Caki2 (cell line): Measurements from ENCODE around the gene UTF1. TPM values are rescaled to one million over a fixed set of nuclear protein-coding genes. Genes with fewer than 3 reads are reported as not detected.

Experiments used
- DNase-seq: peaks from one replicate; pipeline ENCODE4 v3.0.0-alpha.2; 2015; ENCODE audit warnings: low read depth
- in situ Hi-C: cut with HindIII; loops from 2 replicates; pipeline ENCODE4 v1.10.0; 2016; ENCODE audit warnings: low sequenced_read_pairs, low pct_unique_long_range_greater_than_20kb, mixed read lengths
- total RNA-seq: library from RNA; depleted of rRNA; stranded (reverse); fragments of >200 nt; shearing (Covaris generic); gene quantifications from 2 replicates; pipeline ENCODE4 v1.2.3, GENCODE V29; 2014; ENCODE audit warnings: low replicate concordance

The UTF1 gene
- total RNA-seq, 1 experiment from 2014 or later = not detected

DNA sequence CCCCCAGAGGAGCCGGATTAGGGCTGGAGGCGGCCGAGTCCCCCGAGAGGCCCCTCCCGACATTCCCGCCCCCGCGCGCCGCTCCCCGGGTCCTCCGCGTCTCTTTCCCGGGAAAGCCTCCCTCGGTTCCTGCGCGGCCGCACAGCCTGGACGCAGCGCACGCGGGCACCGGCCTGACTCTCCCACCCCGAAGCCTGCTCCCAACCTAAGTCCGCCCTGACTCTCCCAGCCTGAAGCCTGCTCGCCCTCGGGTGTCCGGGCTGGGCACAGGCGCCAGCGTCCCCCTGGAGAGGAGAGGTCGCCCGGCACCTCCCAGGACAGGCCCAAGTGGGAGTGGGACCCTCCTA lies 7.2 kb downstream of the UTF1 start:
- no peak for DNase-seq
- in situ Hi-C loops = no loop called here

DNA sequence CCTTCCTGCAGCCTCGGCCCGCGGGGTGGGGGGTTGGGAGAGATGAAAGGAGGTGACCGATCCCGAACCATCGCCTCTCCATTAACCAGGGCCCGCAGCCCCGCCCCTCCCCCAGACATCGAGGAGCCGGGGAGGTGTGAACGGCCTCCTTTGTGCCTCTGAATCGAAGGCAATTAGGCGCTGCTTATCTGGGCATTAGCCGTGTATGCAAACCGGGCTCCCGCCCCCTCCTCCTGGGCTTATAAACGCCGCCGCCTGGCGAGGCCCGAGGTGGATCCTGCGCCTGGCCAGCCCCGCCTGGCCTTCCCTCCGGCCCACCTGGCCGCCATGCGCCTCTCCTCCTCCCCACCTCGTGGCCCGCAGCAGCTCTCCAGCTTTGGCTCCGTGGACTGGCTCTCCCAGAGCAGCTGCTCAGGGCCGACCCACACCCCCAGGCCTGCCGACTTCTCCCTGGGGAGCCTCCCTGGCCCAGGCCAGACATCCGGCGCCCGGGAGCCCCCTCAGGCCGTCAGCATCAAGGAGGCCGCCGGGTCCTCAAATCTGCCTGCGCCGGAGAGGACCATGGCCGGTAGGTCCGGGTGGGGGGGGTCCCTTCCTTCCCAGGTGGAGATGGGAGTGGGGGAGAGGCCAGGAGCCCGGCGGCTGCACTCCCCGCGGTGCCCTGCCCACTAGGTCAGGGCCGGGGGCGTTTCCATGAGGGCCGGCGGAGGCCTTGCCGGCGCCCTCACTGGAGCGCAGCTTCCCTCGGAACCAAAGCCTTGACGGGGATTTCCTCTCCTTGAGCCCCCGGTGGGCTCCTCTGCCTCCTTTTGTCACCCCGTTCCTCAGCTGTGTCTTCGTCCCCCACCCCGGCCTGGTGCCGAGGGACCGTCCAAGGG lies 7.8 kb downstream of the UTF1 start, which contains the start of gene VENTX:
Gene VENTX (plus strand): TSS at position 268 of the 878 bp plus-strand sequence. CDS start 60 bp downstream, at position 328.
- in situ Hi-C loops = no loop called here
- DNase-seq = no peak

DNA sequence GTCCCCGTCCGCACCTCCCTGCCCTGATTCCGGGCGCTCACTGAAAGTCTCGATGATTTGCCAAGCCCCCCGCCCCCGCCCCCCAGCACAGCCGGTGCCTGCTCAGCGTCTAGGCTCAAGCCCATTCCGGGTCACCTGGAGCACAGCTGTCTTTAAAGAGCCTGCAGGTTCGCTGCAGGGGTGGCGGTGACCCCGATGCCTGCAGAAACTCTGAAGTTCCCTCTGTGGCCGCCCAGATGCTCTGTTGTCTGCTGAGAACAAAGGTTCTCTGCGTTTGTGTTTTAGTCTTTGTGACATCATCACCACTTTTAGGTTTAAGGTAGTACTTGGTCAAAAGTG lies 8.4 kb downstream of the UTF1 start:
- no peak for DNase-seq
- in situ Hi-C loops = no loop called here

DNA sequence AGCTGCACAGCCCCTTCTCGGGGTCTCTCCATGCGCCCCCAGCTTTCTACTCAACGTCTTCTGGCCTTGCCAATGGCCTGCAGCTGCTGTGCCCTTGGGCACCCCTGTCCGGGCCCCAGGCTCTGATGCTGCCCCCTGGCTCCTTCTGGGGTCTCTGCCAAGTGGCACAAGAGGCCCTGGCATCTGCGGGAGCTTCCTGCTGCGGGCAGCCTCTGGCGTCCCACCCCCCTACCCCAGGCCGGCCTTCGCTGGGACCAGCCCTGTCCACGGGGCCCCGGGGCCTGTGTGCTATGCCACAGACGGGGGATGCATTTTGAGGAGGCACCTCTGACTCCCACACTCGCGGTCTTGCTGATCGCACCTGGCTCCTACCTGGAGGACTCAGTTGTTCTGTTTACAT lies 10.0 kb downstream of the UTF1 start:
- in situ Hi-C loops = no loop called here
- DNase-seq = no peak

DNA sequence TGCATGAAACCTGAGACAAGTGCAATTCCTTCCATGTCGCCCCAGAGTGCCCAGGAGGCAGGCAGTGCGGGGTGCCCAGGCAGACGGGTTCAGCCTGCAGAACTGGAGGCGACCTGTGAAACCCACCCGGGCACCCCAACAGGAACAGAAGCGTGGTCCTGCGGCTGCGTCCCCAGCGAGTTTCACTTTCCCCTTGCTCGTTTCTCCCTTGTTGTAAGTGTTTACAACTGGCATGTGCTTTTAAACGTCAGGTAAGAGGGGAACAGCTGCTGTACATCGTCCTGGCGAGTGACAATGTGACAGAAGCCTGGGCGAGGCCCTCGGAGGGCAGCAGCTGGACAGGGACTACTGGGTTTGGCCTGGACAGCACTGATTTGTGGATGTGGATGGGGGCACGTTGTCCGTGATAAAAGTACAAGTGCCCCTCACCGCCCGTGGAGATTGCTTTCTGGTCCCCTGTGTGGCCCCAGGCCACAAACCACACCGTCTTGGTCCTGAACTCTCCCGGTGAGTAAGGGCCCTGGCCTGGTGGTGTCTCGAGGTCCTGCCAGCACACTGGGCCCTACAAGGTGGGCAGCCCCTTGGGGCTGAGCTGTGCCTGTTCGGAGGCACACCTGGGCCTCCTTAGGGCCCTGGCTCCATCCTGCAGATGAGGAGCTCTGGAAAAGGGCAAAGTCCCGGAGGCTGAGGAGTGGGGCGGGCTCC lies 11.6 kb downstream of the UTF1 start:
- no peak for DNase-seq
- in situ Hi-C loops = no loop called here

DNA sequence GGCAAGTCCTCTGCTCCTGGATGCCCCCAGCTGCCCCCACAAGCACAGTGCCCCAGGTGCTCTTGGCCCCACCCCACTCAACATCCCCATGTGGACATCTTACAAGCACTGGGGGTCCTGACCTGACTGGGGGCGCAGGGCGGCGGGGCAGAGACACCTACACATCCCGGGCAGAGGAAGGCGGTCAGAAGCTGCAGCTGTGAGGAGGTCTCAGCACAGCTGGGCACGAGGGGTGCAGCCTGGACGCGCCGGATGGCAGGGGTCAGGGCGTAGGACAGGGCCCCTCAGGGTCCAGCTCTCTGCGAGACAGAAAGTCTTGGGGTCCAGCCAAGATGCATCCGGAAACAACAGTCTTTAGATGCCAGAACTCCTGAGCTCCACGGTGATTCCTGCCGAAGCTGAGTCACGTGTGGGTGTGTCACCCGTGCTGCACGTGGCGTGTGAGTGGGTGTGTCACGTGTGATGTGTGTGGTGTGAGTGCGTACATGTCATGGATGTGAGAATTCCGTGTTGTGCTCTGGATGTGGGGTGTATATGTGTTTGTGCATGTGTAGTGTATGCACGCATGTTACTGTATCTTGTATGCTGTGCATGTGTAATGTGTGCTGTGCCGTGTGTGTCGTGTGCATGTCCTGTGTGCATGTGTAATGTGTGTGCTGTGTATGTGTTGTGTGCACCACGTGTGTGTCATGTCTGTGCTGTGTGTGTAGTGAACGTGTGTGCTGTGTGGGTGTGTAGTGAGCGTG lies 12.8 kb downstream of the UTF1 start:
- DNase-seq = no peak
- in situ Hi-C loops = no loop called here

DNA sequence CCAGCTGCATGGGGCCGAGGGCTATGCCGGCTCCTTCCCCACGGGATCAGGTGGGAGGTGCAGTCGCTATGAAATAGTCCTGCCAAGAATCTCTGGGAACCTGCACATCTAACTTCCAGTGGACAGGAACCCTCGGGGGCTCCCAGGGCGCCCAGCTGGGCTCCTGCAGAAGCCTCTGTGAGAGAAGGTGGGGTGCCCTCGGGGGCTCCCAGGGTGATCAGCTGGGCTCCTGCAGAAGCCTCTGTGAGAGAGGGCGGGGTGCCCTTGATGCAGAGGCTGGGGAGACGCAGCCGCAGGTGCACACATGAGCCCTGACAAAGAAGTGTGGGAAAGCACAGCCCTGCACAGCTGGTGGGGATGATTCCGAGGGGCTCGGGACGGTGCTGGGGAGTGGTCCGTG lies 13.6 kb downstream of the UTF1 start:
- in situ Hi-C loops = no loop called here
- no peak for DNase-seq

DNA sequence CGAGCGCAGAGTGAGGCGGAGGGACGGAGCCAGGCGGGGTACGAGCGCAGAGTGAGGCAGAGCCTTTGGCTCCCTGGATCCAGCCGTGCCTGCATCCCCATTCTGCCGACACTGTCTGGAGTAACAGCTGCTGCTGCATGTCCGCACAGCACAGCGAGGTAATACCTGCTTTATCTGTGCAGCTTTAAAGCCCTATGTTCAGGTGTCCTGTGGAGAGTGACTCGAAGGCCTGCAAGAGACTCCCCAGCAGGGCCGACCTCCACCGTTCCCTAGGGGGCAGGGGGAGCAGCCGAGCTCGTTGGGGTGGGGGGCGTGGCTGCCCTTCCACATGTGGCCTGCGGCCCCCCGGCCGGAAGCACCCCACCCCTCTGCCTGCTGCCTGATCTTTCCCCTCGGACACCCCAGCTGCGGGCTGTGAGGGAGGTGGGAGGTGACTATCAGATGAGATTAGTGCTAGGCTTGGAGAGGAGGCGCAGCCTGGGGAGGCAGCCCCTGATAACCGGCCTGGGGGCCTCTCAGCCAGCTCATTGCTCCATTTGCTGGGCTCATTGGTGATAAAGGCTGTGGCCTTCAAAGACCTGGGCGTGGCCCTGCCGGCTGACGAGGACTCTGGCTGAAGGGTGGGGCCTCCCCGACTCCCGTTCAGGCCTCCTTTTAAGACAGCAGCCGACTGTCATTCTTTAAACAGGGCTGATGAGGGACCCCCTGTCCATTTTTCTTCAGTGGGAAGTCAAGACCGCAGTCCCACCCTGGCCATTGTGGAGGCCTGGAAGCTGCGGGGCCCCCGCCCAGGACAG lies 15.6 kb downstream of the UTF1 start:
- no peak for DNase-seq
- in situ Hi-C loops = no loop called here

DNA sequence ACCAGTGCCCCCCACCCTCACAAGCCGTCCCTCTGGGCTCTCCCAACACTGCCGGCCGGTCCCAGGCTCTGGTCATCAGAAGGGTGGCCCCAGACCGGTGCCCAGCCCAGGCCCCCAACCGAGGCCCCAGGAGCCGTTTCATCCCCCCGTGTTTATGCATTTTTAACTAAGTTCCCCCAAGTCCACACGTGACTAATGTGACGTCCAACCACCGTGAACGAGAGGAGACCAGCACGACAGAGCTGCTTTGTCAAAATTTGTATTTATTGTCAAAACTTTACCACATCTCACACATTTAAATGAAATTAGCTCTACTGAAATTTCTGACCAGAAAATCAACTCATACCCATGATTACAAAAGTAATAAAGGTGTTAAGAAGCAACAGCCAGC lies 16.2 kb downstream of the UTF1 start:
- DNase-seq = no peak
- in situ Hi-C loops = no loop called here

DNA sequence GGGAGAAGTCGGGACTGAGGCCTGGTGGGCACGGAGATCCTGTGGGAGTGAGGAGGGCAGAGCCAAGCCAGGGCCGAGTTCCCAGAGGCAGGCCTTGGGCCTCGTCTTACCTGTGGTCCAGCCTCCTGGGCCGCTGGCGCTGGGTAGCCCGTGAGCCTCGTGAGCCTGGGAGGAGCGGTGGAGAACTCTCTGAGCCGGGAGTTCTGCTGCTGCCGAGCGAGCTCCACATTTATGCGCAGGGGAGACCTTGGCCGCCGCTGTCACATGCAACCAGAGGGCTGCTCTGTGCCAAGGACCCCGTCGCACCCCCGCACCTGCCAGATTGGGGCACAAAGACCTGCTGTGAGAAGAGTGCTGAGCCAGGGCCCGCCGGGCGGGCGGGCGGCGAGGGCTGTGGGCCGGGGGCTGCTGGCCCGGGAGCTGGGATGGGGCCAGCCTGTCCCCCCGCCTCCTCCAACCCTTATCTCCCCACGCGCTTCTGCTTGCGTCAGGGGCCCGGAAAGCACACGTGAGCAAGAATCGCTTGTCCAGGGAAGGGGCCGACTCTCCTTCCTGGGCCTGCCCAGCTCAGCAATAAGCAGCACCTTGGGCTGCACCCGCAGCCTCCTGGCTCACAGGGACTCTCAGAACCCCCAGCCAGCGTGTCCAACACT lies 17.8 kb downstream of the UTF1 start:
- in situ Hi-C loops = no loop called here
- DNase-seq = no peak

DNA sequence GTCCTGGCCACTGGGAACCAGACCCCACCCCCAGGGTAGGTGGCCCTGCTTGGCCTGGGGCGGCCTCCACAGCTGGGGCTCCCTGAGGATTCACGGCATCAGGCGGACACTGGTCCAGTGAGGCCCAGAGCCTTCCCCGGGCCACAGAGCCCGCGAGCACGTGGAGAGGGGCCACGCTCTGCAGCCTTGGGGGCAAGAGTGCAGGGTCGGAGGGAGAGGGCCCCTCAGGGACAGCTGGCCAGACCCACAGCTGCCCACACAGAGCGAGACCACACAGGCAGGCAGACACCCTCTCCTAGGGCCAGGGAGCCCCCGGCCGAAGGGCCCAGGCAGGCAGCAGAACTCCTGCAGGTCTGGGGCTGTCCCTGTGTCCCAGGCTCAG lies 18.3 kb downstream of the UTF1 start:
- no peak for DNase-seq
- in situ Hi-C loops = no loop called here

DNA sequence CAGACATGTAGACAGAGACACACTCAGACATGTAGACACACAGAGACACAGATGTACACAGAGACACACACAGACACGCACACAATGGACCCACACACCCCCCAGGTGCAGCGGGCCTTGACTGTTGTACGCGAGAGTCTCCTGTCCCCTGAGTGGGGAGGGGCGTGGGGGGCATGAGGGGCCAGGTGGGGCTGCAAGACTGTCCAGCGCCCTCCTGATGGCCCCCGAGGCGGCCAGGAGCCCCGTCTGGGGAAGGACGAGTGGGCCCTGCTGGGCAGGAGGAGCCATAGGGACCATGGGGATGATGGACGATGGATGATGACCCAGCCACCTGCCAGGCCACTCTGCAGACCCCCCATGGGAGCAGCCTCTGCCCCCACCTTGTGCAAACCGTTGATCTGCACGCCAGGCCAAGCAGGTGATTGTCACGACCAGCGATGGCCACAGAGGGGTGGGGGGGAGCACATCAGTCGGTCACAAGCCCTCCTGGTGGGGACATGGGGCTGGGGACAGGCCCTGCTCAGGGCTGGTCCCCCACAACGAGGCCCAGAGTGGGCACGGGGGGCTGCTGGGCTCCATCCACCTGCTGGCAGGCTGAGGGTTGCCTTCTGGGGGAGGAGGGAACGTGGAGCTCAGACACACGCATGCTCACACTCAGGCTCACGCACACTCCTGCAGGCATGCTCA lies 19.2 kb downstream of the UTF1 start:
- in situ Hi-C loops = no loop called here
- no peak for DNase-seq

DNA sequence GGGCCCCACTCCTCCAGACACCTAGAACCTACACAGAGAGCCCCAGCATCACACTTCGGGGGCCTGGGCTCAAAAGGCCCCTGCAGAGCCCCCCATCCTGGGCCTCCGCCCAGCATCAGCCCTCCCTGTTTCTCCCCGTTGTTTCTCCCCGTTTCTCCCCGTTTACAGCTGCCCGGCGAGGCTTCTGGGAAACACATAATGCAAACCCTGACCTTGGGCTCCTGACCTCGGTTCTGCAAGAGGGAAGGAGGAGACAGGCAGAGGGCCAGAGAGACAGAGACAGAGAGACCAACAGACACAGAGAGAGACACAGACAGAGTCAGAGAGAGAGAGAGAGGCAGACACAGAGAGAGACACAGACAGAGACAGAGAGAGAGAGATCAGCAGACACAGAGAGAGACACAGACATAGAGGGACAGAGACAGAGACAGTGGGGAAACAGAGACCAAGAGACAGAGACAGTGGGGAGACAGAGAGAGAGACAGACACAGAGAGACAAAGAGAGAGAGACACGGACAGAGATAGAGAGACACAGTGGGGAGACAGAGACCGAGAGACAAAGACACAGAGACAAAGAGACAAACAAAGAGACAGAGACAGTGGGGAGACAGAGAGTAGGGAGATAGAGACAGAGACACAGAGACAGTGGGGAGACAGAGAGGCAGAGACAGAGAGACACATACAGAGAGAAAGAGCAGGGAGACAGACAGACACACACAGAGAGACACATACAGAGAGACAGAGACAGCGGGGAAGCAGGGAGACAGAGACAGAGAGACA lies 20.1 kb downstream of the UTF1 start:
- in situ Hi-C loops = no loop called here

DNA sequence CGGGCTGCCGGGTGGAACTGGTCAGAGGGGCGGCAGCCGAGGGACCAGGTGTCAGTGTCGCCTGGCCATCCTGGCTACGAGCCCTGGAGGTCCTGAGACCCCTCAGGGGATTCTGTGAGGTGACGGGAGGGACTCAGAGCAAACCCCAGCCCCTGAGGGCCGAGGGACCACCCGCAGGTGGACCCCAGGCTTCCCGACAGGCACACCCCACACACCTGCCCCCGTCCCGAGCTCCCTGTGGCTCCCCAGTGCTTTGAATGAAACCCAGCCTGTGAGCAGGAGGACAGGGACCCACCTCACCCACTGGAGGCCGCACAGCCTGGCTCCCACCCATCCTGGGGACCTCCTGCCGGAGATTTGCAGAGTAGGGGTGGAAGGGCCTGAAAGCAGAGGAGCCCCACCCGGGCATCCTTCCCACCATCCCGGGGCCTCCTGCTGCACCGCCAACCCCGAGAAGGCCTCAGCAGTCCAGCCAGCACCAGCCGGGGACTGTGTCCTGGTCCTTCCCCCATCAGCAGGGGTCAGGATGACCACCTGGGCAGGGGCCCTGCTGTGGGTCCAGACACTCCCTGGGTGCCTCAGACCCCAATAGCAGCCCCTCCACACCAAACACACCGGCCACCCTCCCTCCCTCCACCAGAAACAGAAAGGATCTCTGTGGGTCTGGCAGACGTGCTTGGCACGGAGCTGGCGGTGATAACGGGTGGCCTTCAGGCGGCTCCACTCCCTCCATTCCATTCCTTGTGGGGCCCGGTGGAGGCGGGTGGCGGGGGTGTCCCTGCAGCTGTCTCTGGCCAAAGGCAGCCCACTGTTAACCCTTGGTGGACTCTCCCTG lies 21.6 kb downstream of the UTF1 start:
- in situ Hi-C loops = no loop called here
- DNase-seq = no peak

More for the DNA sequence above, 20.1 kb downstream of the UTF1 start:
- no peak for DNase-seq

DNA sequence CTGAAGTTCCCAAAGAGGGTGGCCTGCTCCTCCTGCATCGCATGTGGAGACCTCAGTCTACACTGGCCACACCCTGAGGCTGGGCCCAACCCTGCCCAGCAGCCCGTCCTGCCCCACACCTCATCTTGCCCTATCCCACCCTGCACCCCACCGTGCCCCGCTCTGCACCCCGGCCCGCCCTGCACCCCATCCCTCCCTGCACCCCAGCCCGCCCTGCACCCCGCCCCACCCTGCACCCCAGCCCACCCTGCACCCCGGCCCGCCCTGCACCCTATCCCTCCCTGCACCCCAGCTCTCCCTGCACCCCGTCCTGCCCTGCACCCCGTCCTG lies 22.2 kb downstream of the UTF1 start:
- in situ Hi-C loops = no loop called here
- no peak for DNase-seq

DNA sequence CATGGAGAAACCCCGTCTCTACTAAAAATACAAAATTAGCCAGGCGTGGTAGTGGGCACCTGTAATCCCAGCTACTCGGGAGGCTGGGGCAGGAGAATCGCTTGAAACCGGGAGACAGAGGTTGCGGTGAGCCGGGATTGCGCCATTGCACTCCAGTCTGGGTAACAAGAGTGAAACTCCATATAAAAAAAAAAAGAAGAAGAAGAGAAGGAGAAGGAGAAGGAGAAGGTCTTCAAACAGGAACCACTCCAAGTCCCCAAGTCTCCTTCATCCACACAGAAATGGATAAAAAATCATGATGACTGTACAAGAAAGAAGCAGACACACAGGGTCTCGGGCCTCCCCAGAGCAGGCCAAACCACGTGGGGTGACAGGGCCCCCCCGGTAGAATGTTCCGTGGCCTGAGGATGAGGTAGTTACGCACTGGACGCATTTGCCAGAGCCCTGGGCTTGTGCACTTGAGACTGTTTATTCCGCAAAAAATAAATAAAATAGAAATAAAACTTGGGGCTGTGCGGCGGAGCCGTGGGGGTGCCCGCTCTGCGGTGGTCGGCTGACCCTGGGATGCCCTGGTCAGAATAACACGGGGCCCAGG lies 23.4 kb downstream of the UTF1 start:
- in situ Hi-C loops = no loop called here
- no peak for DNase-seq
